ENCODE measurements around the gene ADGRD1.
"Not testable (repeated sequence)": the region's sequence is repeated elsewhere in the genome, so short reads cannot be mapped to it uniquely, and the experiment has no call there.

The ADGRD1 gene

DNA sequence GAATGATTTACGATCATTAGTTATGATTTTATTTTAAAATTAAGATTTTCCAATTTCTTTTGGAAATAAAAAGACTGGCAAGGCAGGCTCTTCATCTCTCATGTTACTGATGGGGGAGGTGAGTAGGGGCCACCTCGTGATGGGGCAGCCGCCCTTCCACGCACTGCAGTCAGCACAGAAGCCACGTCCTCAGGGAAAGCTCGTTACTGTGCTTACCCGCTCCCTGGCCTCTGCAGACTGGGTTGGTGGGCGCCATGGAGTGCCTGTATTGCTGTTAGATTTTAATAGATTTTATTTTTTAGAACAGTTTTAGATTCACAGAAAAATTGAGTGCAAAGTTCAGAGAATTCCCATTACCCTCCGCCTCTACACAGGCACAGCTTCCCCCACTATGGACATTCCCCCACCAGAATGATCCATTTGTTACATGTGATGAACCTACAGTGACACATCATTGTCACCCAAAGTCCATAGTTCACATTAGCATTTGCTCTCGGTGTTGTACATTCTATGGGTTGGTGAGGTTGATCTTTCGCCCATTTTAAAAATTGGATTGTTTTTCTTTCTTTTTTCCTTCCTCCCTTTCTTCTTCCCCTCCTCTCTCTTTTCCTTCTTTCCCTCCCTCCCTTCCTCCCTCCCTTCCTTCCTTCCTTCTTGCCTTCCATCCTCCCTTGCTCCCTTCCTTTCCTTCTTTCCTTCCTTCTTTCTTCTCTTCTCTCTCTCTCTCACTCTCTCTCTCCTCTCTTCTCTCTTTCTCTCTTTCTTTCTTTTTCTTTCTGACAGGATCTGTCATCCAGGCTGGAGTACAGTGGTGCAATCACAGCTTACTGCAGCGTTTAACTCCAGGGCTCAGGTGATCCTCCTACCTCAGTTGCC is 30.7 kb downstream of the ADGRD1 start:
- DNase-seq (ENCODE audit: low read depth): no peak

- DNase-seq (ENCODE audit: low read depth): no peak
Observed at GRCh38 chr12:130987151-130987931, 33.6 kb downstream of the ADGRD1 start.

DNA sequence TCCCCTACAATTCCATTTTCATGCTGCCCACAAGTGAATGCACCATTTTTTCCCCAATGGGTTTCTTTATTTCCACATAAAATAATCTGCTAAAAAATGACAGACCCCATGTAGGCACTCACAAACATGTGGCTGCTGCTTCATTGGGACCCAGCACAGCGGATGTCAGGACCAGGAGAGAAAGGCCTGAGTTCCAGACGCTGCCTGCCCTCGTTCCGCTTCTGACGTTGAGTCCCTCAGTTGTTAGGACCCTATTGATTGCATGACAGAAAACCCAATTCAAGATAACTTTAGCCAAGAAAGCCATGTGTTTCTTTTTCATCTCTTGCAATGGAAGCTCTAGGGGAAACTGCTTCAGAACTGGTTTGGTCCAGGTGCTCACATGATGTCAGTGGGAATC is 34.6 kb downstream of the ADGRD1 start:
- DNase-seq (ENCODE audit: low read depth): no peak

- DNase-seq (ENCODE audit: low read depth): no peak
Observed at GRCh38 chr12:130988751-130989150, 35.0 kb downstream of the ADGRD1 start.

DNA sequence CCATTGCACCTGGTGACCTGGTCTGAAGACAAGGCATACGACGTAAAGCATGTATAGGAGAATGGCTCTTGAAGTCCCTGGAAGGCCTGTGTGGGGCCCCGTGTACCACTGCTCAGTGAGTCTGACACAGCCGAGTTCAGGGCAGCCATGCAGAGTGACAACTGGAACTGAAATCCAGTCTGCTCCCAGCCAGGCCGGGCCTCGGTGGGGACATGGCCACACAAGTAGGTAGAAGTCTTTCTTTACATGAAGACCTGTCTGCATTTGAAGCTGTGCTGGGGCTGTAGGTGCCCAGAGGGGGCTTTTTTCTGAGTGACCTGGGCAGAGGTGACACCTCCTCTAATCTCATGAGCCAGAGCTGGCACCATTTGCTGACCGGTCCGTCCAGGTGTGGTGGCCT is 35.7 kb downstream of the ADGRD1 start:
- no peak for DNase-seq (ENCODE audit: low read depth)

- DNase-seq (ENCODE audit: low read depth): no peak
Observed at GRCh38 chr12:130990034-130990433, 36.3 kb downstream of the ADGRD1 start.

GRCh38 chr12:130992448-130992847 is 38.7 kb downstream of the ADGRD1 start:
- no peak for DNase-seq (ENCODE audit: low read depth)

DNA sequence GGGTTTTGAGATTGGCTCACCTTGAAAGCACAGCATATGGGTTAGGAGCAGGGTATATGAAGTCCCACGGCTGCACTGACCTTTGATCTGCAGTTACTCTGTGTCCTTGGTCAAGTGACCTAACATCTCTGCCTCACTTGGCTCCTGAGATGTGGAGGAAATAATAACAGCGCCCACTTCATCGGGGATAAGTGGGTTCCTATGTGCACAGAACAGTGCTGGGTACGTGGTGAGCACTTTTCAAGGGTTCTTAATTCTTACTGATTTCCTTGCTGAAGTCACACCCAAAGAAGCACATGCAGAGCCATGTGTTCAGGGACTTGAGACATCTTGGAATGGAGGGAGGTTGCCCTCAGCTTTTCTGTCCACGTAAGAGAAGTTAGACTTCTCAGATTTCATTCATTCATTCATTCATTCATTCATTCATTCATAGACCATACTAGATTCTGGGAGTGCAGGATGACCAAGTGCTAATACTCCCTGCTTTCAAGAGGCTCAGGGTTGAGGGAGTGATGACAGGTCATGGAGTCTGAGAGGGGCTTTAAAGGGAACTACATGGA is 39.4 kb downstream of the ADGRD1 start:
- DNase-seq (ENCODE audit: low read depth): no peak

DNA sequence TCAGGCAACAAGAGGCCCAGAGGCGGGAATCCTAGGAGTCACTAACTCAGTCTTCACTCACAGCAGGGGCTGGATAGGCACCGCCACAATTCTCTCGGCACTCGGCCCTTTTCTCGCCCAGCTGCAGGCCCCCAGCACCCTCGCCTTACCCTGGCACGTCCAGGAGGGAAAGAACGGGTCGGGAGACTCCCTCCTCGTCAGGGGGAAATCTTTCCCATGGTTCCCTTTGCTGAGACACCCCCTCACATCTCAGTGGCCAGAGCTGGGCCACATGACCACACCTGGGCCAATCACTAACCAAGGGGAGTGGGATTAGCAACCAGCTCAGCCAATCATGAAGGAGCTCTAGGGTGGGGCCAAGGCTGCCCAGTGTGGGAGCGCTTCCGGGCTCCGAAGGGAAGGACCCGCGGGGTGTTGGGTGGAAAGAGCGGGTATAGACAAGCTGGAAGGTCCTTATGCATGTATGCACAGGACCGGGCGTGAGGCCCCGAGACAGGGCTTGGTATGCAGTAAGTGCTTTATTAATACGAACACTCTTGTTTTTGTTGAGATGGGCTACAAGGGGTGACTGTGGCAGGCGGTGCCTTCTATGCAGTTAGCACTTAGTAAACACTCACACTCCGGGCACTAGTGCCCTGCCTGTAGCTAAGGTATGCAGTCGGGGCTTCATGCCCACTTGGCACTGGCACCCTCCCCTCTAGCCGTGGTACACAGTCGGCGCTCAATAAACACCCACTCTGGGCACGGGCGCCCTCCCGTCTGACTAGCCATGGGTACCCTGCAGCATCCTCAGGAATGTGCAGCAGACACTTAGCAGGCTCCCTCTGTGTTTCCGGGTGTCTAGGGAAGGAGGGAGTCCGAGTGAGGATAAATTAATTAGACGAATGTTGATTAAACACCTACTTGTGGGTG is 40.3 kb downstream of the ADGRD1 start:
- DNase-seq (ENCODE audit: low read depth): no peak

GRCh38 chr12:130994821-130995375 is 41.2 kb downstream of the ADGRD1 start:
- DNase-seq (ENCODE audit: low read depth): no peak

DNA sequence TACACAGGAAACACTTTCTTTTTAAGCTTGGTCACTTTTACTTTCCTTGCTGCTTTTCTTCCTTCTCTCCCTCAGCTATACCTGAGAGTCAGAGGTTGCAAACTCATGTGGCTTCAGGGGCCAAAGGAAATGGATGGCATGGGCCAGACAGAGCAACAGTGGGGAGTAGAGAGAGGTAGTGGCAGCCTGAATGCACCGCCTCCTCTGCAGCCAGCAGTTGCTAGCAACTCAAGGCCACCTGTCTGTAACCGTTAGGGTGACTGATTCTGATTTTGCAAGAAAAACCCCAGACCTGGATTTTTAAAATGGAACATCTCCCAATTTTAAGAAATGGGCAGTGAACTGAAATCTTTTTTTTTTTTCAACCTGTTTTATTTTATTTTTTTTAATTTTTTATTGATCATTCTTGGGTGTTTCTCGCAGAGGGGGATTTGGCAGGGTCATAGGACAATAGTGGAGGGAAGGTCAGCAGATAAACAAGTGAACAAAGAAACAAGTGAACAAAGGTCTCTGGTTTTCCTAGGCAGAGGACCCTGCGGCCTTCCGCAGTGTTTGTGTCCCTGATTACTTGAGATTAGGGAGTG is 41.8 kb downstream of the ADGRD1 start:
- not testable (repeated sequence) for DNase-seq (ENCODE audit: low read depth)

DNA sequence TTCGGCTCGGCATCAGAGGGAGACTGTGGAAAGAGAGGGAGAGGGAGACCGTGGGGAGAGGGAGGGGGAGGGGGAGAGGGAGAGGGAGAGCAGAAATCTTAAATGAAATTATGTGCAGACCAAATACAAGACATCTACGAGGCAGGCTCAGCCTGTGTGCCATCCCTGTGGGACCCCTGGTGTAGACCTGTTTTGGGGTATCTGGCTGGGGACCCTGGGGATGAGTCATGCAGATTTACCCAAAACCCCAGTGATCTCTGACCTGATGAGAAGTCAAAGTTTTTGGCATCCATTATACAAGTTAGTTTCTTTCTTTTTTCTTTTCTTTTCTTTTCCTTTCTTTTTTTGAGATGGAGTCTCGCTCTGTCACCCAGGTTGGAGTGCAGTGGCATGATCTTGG is 44.4 kb downstream of the ADGRD1 start:
- no peak for DNase-seq (ENCODE audit: low read depth)

GRCh38 chr12:131000000-131000486 is 46.3 kb downstream of the ADGRD1 start:
- DNase-seq (ENCODE audit: low read depth): no peak

- DNase-seq (ENCODE audit: low read depth): no peak
Observed at GRCh38 chr12:131001493-131001892, 47.8 kb downstream of the ADGRD1 start.

DNA sequence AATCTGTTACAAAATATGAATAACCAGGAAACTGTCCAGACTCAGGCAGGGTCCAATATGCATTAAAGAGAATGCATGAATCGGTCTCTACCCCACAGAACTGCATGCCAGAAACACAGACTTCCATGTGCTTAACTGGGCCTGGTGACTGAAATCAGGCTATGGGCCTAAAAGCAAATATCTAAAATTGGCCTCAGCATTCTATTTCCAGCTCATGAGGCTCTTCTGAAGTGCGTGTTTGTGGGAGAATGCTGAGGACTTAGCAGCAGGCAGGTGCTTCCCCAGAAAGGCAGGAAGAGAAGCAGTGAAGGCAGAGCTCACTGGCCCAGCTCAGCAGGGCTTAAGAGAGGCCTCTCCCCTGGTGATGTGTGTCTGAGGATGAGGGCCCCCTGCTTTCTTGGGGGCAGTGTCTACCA is 48.5 kb downstream of the ADGRD1 start:
- no peak for DNase-seq (ENCODE audit: low read depth)

DNA sequence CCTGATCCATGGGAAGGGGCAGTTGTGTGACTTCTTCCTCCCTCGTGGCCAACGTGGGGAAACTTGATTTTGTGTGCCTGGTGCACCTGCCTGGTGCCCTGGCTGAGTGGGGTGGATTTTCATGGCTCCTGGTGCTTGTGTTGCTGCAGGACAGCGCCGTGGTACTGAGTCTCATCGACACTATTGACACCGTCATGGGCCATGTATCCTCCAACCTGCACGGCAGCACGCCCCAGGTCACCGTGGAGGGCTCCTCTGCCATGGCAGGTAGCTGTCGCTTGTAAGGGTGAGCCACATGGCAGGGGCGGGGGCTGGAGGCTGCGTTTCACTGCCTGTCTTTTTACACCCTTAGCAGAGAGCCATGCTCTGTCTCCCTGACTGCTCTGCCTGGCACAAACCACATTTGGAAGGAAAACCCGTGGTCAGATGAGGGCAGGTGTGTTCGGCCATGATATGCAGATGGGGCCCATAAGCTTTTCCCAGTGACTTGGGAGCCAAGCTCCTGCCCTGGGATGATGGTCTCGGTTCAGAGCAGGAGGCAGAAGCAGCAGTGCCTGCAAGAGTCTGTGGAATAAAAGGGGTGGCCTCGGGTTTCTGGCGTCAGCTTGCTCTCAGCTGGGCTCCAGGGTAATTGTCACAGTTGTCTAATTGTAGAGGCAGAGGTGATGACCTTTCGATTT is 49.5 kb downstream of the ADGRD1 start:
- DNase-seq (ENCODE audit: low read depth): no peak

GRCh38 chr12:131003716-131004045 is 50.0 kb downstream of the ADGRD1 start:
- DNase-seq (ENCODE audit: low read depth): no peak

GRCh38 chr12:131004166-131004565 is 50.5 kb downstream of the ADGRD1 start:
- no peak for DNase-seq (ENCODE audit: low read depth)

- no peak for DNase-seq (ENCODE audit: low read depth)
Observed at GRCh38 chr12:131005161-131006035, 51.7 kb downstream of the ADGRD1 start.
